ENCODE measurements around the gene GPR135. TPM values are rescaled to one million over a fixed set of nuclear protein-coding genes. Genes with fewer than 3 reads are reported as not detected.
A peak's percentile ranks its signal among the peaks of the same experiment; 100 is the strongest.

The GPR135 gene
- total and polyA plus RNA-seq, 2 donors (not counting 1 experiment from before 2014, with no cell fraction given): 2.1 to 3.0 TPM

DNA sequence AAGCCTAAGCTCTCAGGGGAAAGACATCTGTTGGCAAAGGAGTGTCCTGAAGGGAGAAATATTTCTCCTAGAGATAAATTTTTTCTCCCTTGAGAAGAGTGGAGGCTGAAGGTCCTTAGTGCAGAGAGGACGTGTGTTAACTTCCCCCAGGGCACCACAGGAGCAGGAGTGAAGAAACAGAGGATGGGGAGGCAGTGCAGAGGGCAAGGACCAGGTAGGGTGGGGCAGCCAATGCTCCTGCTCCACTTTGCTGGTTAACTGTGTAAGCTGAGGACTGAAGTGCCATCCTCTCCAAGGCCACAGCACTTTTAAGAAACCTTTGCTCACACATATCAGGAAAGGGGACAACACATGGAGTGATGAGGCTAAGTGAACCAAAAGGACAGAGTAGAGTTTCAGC is 15.0 kb upstream of the GPR135 start:
- H3K4me2 ChIP-seq (ENCODE audit: extremely low read depth, insufficient read depth, low read length): no peak overlapping the region
- no peak overlapping the region for H2AFZ ChIP-seq (ENCODE audit: low read length)
- H3K36me3 ChIP-seq (ENCODE audit: control insufficient read depth, insufficient read depth, low read length): no peaks in the 10 kb centered on the region
- TF ChIP-seq, protein P1, sequence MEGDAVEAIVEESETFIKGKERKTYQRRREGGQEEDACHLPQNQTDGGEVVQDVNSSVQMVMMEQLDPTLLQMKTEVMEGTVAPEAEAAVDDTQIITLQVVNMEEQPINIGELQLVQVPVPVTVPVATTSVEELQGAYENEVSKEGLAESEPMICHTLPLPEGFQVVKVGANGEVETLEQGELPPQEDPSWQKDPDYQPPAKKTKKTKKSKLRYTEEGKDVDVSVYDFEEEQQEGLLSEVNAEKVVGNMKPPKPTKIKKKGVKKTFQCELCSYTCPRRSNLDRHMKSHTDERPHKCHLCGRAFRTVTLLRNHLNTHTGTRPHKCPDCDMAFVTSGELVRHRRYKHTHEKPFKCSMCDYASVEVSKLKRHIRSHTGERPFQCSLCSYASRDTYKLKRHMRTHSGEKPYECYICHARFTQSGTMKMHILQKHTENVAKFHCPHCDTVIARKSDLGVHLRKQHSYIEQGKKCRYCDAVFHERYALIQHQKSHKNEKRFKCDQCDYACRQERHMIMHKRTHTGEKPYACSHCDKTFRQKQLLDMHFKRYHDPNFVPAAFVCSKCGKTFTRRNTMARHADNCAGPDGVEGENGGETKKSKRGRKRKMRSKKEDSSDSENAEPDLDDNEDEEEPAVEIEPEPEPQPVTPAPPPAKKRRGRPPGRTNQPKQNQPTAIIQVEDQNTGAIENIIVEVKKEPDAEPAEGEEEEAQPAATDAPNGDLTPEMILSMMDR (conservative IDR thresholded peaks at IDR 0.05 in 1 of 2, IDR thresholded peaks at IDR 0.05 in 1 of 2; ENCODE audit: low read depth in 1 of 2, low read length in 2 of 2): no peak
- TF ChIP-seq EZH2 (IDR thresholded peaks at IDR 0.05; ENCODE audit: low read length, missing control alignments): no peak
- H3K9me3 ChIP-seq (ENCODE audit: control insufficient read depth, insufficient read depth, low read depth, low read length): no peaks in the 10 kb centered on the region
- peaks cover 37% of the 10 kb centered on the region for H3K79me2 ChIP-seq (ENCODE audit: control insufficient read depth, insufficient read depth, low read length)
- H3K27ac ChIP-seq (ENCODE audit: insufficient read depth, low read length): no peak overlapping the region
- H3K27me3 ChIP-seq (ENCODE audit: control insufficient read depth, insufficient read depth, low read length): no peaks in the 10 kb centered on the region
- H3K9ac ChIP-seq (ENCODE audit: insufficient read depth, low read length): no peak overlapping the region
- H3K4me1 ChIP-seq (ENCODE audit: control insufficient read depth, extremely low read depth, insufficient read depth, low read length): peaks cover 3% of the 10 kb centered on the region
- peak overlapping the region in 1 of 4 experiments; percentile 91 for H3K4me3 ChIP-seq (replicated peaks in 1 of 4; ENCODE audit: control extremely low read depth in 1 of 4, insufficient read depth in 1 of 4, low read depth in 3 of 4, low read length in 4 of 4)
- H4K20me1 ChIP-seq (ENCODE audit: control insufficient read depth, extremely low read depth, insufficient read depth, low read length): no peaks in the 10 kb centered on the region
- DNase-seq (ENCODE audit: low read depth in 2 of 2): no peak

DNA sequence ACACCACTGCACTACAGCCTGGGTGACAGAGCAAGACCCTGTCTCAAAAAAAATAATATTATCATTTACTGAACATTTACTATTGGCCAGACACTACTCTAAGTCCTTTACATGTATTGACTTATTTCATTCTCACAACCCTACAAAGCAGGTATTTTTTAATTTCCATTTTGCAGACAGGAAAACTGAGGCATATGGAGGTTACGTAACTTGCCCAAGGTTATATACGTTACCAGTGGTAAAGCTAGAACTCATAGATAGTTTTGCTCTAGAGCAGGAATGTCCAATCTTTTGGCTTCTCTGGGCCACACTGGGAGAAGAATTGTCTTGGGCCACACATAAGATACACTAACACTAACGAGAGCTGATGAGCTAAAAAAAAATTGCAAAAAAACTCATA is 13.4 kb upstream of the GPR135 start:
- H3K79me2 ChIP-seq (ENCODE audit: control insufficient read depth, insufficient read depth, low read length): peaks cover 25% of the 10 kb centered on the region

DNA sequence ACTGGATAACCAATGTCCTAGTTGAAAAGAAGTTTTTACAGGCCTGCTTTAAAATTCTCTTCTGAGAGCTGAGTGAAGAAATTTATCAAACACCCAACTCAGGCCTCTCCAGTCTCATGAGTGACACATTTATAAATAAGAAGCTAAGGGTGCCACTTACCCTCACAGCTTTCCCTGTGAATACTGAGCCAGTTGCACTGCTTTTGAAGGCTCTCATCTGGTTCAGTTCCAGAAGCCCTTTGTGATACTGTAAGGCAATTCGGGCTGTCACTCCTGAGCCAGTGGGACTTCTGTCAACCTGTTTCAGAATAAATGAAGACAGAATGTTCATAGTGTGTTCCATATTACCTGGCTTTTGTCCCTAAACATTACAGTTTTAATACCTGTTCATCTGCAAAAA is 10.5 kb upstream of the GPR135 start:
- H3K36me3 ChIP-seq (ENCODE audit: control insufficient read depth, insufficient read depth, low read length): peaks cover 3% of the 10 kb centered on the region
- peaks cover 6% of the 10 kb centered on the region for H3K4me1 ChIP-seq (ENCODE audit: control insufficient read depth, extremely low read depth, insufficient read depth, low read length)
- no peak overlapping the region for H3K27ac ChIP-seq (ENCODE audit: insufficient read depth, low read length)
- no peaks in the 10 kb centered on the region for H4K20me1 ChIP-seq (ENCODE audit: control insufficient read depth, extremely low read depth, insufficient read depth, low read length)
- no peaks in the 10 kb centered on the region for H3K9me3 ChIP-seq (ENCODE audit: control insufficient read depth, insufficient read depth, low read depth, low read length)
- no peak for DNase-seq (ENCODE audit: low read depth in 2 of 2)
- H3K27me3 ChIP-seq (ENCODE audit: control insufficient read depth, insufficient read depth, low read length): no peaks in the 10 kb centered on the region
- no peak overlapping the region for H3K4me2 ChIP-seq (ENCODE audit: extremely low read depth, insufficient read depth, low read length)
- H3K79me2 ChIP-seq (ENCODE audit: control insufficient read depth, insufficient read depth, low read length): peaks cover 13% of the 10 kb centered on the region
- TF ChIP-seq EZH2 (IDR thresholded peaks at IDR 0.05; ENCODE audit: low read length, missing control alignments): no peak
- TF ChIP-seq, protein P1 (conservative IDR thresholded peaks at IDR 0.05 in 1 of 2, IDR thresholded peaks at IDR 0.05 in 1 of 2; ENCODE audit: low read depth in 1 of 2, low read length in 2 of 2): no peak
- no peak overlapping the region for H2AFZ ChIP-seq (ENCODE audit: low read length)
- no peak overlapping the region for H3K9ac ChIP-seq (ENCODE audit: insufficient read depth, low read length)
- no peak overlapping the region for H3K4me3 ChIP-seq (replicated peaks in 1 of 4; ENCODE audit: control extremely low read depth in 1 of 4, insufficient read depth in 1 of 4, low read depth in 3 of 4, low read length in 4 of 4)

More for the DNA sequence above, 13.4 kb upstream of the GPR135 start:
- H3K36me3 ChIP-seq (ENCODE audit: control insufficient read depth, insufficient read depth, low read length): peaks cover 2% of the 10 kb centered on the region
- H3K4me3 ChIP-seq (replicated peaks in 1 of 4; ENCODE audit: control extremely low read depth in 1 of 4, insufficient read depth in 1 of 4, low read depth in 3 of 4, low read length in 4 of 4): no peak overlapping the region
- DNase-seq (ENCODE audit: low read depth in 2 of 2): no peak
- no peaks in the 10 kb centered on the region for H3K27me3 ChIP-seq (ENCODE audit: control insufficient read depth, insufficient read depth, low read length)
- H3K4me2 ChIP-seq (ENCODE audit: extremely low read depth, insufficient read depth, low read length): no peak overlapping the region
- no peak for TF ChIP-seq EZH2 (IDR thresholded peaks at IDR 0.05; ENCODE audit: low read length, missing control alignments)
- TF ChIP-seq, protein P1 (conservative IDR thresholded peaks at IDR 0.05 in 1 of 2, IDR thresholded peaks at IDR 0.05 in 1 of 2; ENCODE audit: low read depth in 1 of 2, low read length in 2 of 2): no peak
- no peak overlapping the region for H2AFZ ChIP-seq (ENCODE audit: low read length)
- H3K9ac ChIP-seq (ENCODE audit: insufficient read depth, low read length): no peak overlapping the region
- peaks cover 6% of the 10 kb centered on the region for H3K4me1 ChIP-seq (ENCODE audit: control insufficient read depth, extremely low read depth, insufficient read depth, low read length)
- H3K27ac ChIP-seq (ENCODE audit: insufficient read depth, low read length): no peak overlapping the region
- no peaks in the 10 kb centered on the region for H4K20me1 ChIP-seq (ENCODE audit: control insufficient read depth, extremely low read depth, insufficient read depth, low read length)
- no peaks in the 10 kb centered on the region for H3K9me3 ChIP-seq (ENCODE audit: control insufficient read depth, insufficient read depth, low read depth, low read length)
